GM23248 (cell line): ENCODE data around the gene ACE. TPM values are rescaled to one million over a fixed set of nuclear protein-coding genes. Genes with fewer than 3 reads are reported as not detected.

Source experiments
- DNase-seq: peaks from one replicate; pipeline ENCODE4 v3.0.0-alpha.2; 2015
- H2AFZ ChIP-seq: fragments of 200-600 bp; sonication (generic); 2 replicates; pipeline ENCODE4 v1.6.1; 2016; ENCODE audit warnings: antibody characterized with exemption
- H3F3A ChIP-seq: fragments of 200-600 bp; sonication (generic); 2 replicates; pipeline ENCODE4 v1.6.1; 2016; ENCODE audit warnings: mild to moderate bottlenecking, antibody characterized with exemption, mixed run types; ENCODE audit not compliant: insufficient read depth
- H3K27ac ChIP-seq: fragments of 200-600 bp; sonication (generic); 2 replicates; pipeline ENCODE4 v1.5.1; 2016; ENCODE audit warnings: mild to moderate bottlenecking
- H3K27me3 ChIP-seq: fragments of 200-600 bp; sonication (generic); replicated peaks from 2 replicates; pipeline ENCODE4 v1.6.1; 2016; ENCODE audit warnings: mild to moderate bottlenecking; ENCODE audit not compliant: insufficient read depth
- H3K36me3 ChIP-seq: fragments of 200-600 bp; sonication (generic); 2 replicates; pipeline ENCODE4 v1.6.1; 2016; ENCODE audit warnings: low read depth, mild to moderate bottlenecking
- H3K4me1 ChIP-seq: fragments of 200-600 bp; sonication (generic); 2 replicates; pipeline ENCODE4 v1.6.1; 2016; ENCODE audit warnings: mild to moderate bottlenecking; ENCODE audit not compliant: insufficient read depth
- H3K4me2 ChIP-seq: fragments of 200-600 bp; sonication (generic); one replicate; pipeline ENCODE4 v1.6.1; 2016; ENCODE audit warnings: mild to moderate bottlenecking; ENCODE audit not compliant: unreplicated experiment
- H3K4me3 ChIP-seq: fragments of 200-600 bp; sonication (generic); 2 replicates; pipeline ENCODE4 v1.5.1; 2016; ENCODE audit warnings: mild to moderate bottlenecking
- H3K79me2 ChIP-seq: fragments of 200-600 bp; sonication (generic); 2 replicates; pipeline ENCODE4 v1.6.1; 2016; ENCODE audit warnings: mild to moderate bottlenecking; ENCODE audit not compliant: insufficient read depth
- H3K9ac ChIP-seq: fragments of 200-600 bp; sonication (generic); 2 replicates; pipeline ENCODE4 v1.6.1; 2016; ENCODE audit warnings: mild to moderate bottlenecking
- H3K9me2 ChIP-seq: fragments of 200-600 bp; sonication (generic); 2 replicates; pipeline ENCODE4 v1.6.1; 2016; ENCODE audit warnings: mixed run types, mild to moderate bottlenecking, moderate library complexity; ENCODE audit not compliant: insufficient read depth
- H3K9me3 ChIP-seq: fragments of 200-600 bp; sonication (generic); one replicate; pipeline ENCODE4 v1.6.1; 2017; ENCODE audit warnings: low read depth
- H4K20me1 ChIP-seq: fragments of 200-600 bp; sonication (generic); 2 replicates; pipeline ENCODE4 v1.6.0; 2016; ENCODE audit not compliant: insufficient read depth
- EZH2 ChIP-seq: fragments of 200-600 bp; sonication (generic); IDR thresholded peaks from 2 replicates; pipeline ENCODE4 v1.6.1; 2018; ENCODE audit warnings: antibody characterized with exemption, mild to moderate bottlenecking; ENCODE audit not compliant: insufficient read depth, poor library complexity, severe bottlenecking
- EZH2phosphoT487 ChIP-seq: fragments of 200-600 bp; sonication (generic); IDR thresholded peaks from 2 replicates; pipeline ENCODE4 v1.6.1; 2018; ENCODE audit warnings: antibody characterized with exemption, moderate library complexity, mild to moderate bottlenecking, low read depth; ENCODE audit not compliant: insufficient read depth
- WGBS, 2 experiments: methylation state at CpG; one replicate each; pipeline ENCODE4 v1.1.6; 2015 to 2017; ENCODE audit warnings: low lambda C conversion rate in 2 of 2, low coverage in 1 of 2; ENCODE audit errors: missing lambda C conversion rate in 2 of 2; 5-methylcytosine and 5-hydroxymethylcytosine counted together
- in situ Hi-C: fragments of 300-500 bp; cut with MboI; formaldehyde crosslinking; loops from 2 replicates; pipeline ENCODE4 v1.15.0; 2020
- polyA plus RNA-seq: library from polyadenylated mRNA; unstranded; fragments of >200 nt; fragmentation: Nextera tagmentation; extraction: Ambion mirVana; gene quantifications from 2 replicates; pipeline ENCODE4 v1.2.1, GENCODE V29; 2016
- total RNA-seq: library from RNA; depleted of rRNA; stranded (reverse); fragments of >200 nt; shearing (Covaris generic); gene quantifications from 2 replicates; pipeline ENCODE4 v1.2.3, GENCODE V29; 2014

Gene ACE
- total and polyA plus RNA-seq, 2 experiments from 2014 or later: 2.2 to 3.4 TPM

- in situ Hi-C loops: no loop called here
- H3K9me3 ChIP-seq: no peaks in the 10 kb centered on the region
These were observed 37.6 kb downstream of the ACE start for GRCh38 chr17:63514477-63514876.

GRCh38 chr17:63514974-63515373 is 38.1 kb downstream of the ACE start:
- Histone ChIP-seq H3K4me3 (no peak overlapping the region), H3K4me2 (no peak overlapping the region), H3K27ac (no peak overlapping the region), H3K27me3 (0 out of 2 replicates have a peak, but pooled peaks cover 4% of the 10 kb centered on the region), H3K9me3 (no peaks in the 10 kb centered on the region), H2AFZ (no peak overlapping the region), H4K20me1 (no peaks in the 10 kb centered on the region), H3K4me1 (peaks cover 11% of the 10 kb centered on the region), H3K9me2 (no peaks in the 10 kb centered on the region; the same call in 1 of the 2 replicates), H3K79me2 (no peaks in the 10 kb centered on the region), H3K36me3 (no peaks in the 10 kb centered on the region), H3F3A (peaks cover 17% of the 10 kb centered on the region), H3K9ac (no peak overlapping the region)
- 88 to 92% methylated on average over 2 of the region's 2 CpGs for WGBS, 2 experiments
- in situ Hi-C loops: no loop called here
- no peak for DNase-seq
- TF ChIP-seq EZH2: no peak
- TF ChIP-seq EZH2phosphoT487: no peak

More at GRCh38 chr17:63514477-63514876, 37.6 kb downstream of the ACE start:
- Histone ChIP-seq H3K9ac (no peak overlapping the region), H3F3A (peaks cover 17% of the 10 kb centered on the region), H3K79me2 (no peaks in the 10 kb centered on the region), H3K9me2 (no peaks in the 10 kb centered on the region; the same call in 1 of the 2 replicates), H3K27me3 (0 out of 2 replicates have a peak, but pooled peaks cover 4% of the 10 kb centered on the region), H3K4me2 (no peak overlapping the region), H2AFZ (no peak overlapping the region), H3K27ac (no peak overlapping the region), H4K20me1 (no peaks in the 10 kb centered on the region), H3K4me1 (peaks cover 11% of the 10 kb centered on the region), H3K36me3 (no peaks in the 10 kb centered on the region), H3K4me3 (no peak overlapping the region)
- no peak for DNase-seq
- WGBS, 2 experiments: 56 to 72% methylated on average over 3 of the region's 3 CpGs
- TF ChIP-seq EZH2: no peak
- TF ChIP-seq EZH2phosphoT487: no peak

GRCh38 chr17:63515426-63515825 is 38.6 kb downstream of the ACE start:
- H3K9me3 ChIP-seq: no peaks in the 10 kb centered on the region
- no peak for DNase-seq
- 75 to 88% methylated on average over 1 of the region's 1 CpG for WGBS, 2 experiments
- H3K4me2 ChIP-seq: no peak overlapping the region
- no peak for TF ChIP-seq EZH2
- no peak for TF ChIP-seq EZH2phosphoT487
- H3K9me2 ChIP-seq: no peaks in the 10 kb centered on the region; the same call in 1 of the 2 replicates
- H3F3A ChIP-seq: peaks cover 17% of the 10 kb centered on the region
- no peaks in the 10 kb centered on the region for H3K36me3 ChIP-seq
- no peaks in the 10 kb centered on the region for H4K20me1 ChIP-seq
- no peaks in the 10 kb centered on the region for H3K79me2 ChIP-seq
- no peak overlapping the region for H3K27ac ChIP-seq
- H3K4me1 ChIP-seq: peaks cover 11% of the 10 kb centered on the region
- in situ Hi-C loops: no loop called here
- H3K4me3 ChIP-seq: no peak overlapping the region
- 0 out of 2 replicates have a peak, but pooled peaks cover 4% of the 10 kb centered on the region for H3K27me3 ChIP-seq
- no peak overlapping the region for H3K9ac ChIP-seq
- no peak overlapping the region for H2AFZ ChIP-seq

- no peak overlapping the region for H3K27ac ChIP-seq
- H3K4me2 ChIP-seq: peak overlapping the region; percentile 0
- 0 out of 2 replicates have a peak, but pooled peaks cover 4% of the 10 kb centered on the region for H3K27me3 ChIP-seq
- peaks cover 11% of the 10 kb centered on the region for H3K4me1 ChIP-seq
- H4K20me1 ChIP-seq: no peaks in the 10 kb centered on the region
- H3K9ac ChIP-seq: no peak overlapping the region
- peaks cover 17% of the 10 kb centered on the region for H3F3A ChIP-seq
- TF ChIP-seq EZH2phosphoT487: no peak
- TF ChIP-seq EZH2: no peak
- no peak overlapping the region for H3K4me3 ChIP-seq
- in situ Hi-C loops: no loop called here
- no peak overlapping the region for H2AFZ ChIP-seq
- H3K9me3 ChIP-seq: no peaks in the 10 kb centered on the region
- H3K36me3 ChIP-seq: no peaks in the 10 kb centered on the region
- peak; percentile 80 for DNase-seq
- WGBS, 2 experiments: 25 to 27% methylated on average over 6 of the region's 6 CpGs
- H3K79me2 ChIP-seq: no peaks in the 10 kb centered on the region
- no peaks in the 10 kb centered on the region; the same call in 1 of the 2 replicates for H3K9me2 ChIP-seq
These were observed 40.3 kb downstream of the ACE start for GRCh38 chr17:63516910-63517824.
